ENCODE measurements around the gene FAM117A.

Gene FAM117A

GRCh38 chr17:49763735-49764558, at the start of gene FAM117A:
Gene FAM117A, minus strand, starts transcription at chr17:49764131. Its CDS starts 44 bp downstream, at chr17:49764087.
- TF ChIP-seq TAF1 (IDR thresholded peaks at IDR 0.05; ENCODE audit: low read depth) = peak; percentile 86; the same call in 1 of the 2 replicates
- TF ChIP-seq CREB1 (IDR thresholded peaks at IDR 0.05; ENCODE audit: low read depth) = 0 out of 2 replicates have a peak, but pooled peaks have one; percentile 43
- no peak for TF ChIP-seq ZBTB7A (IDR thresholded peaks at IDR 0.05; ENCODE audit: low read depth)
- peak; percentile 95 for TF ChIP-seq USF1 (IDR thresholded peaks at IDR 0.05)
- no peak for TF ChIP-seq NFIC (IDR thresholded peaks at IDR 0.05)
- no peak for TF ChIP-seq TEAD4 (IDR thresholded peaks at IDR 0.05)

GRCh38 chr17:49809056-49809455, 45.1 kb upstream of the FAM117A start:
- no peak for TF ChIP-seq TCF12 (IDR thresholded peaks at IDR 0.05; ENCODE audit: low read depth)
- no peak for TF ChIP-seq TAF1 (IDR thresholded peaks at IDR 0.05; ENCODE audit: low read depth)
- TF ChIP-seq ZBTB7A (IDR thresholded peaks at IDR 0.05; ENCODE audit: low read depth) = no peak
- TF ChIP-seq EGR1 (IDR thresholded peaks at IDR 0.05) = no peak
- no peak for TF ChIP-seq NFIC (IDR thresholded peaks at IDR 0.05)
- no peak for TF ChIP-seq USF1 (IDR thresholded peaks at IDR 0.05)
- no peak for TF ChIP-seq EP300 (IDR thresholded peaks at IDR 0.05; ENCODE audit: borderline replicate concordance)
- TF ChIP-seq REST (IDR thresholded peaks at IDR 0.05; ENCODE audit: low read depth) = no peak
- no peak for TF ChIP-seq YY1 (IDR thresholded peaks at IDR 0.05; ENCODE audit: low read depth)
- no peak for TF ChIP-seq TEAD4 (IDR thresholded peaks at IDR 0.05)
- no peak for TF ChIP-seq RAD21 (IDR thresholded peaks at IDR 0.05; ENCODE audit: low read depth)
- no peak for TF ChIP-seq CEBPB (IDR thresholded peaks at IDR 0.05)

GRCh38 chr17:49798738-49799137, 34.8 kb upstream of the FAM117A start:
- TF ChIP-seq ZBTB7A (IDR thresholded peaks at IDR 0.05; ENCODE audit: low read depth) (no peak), USF1 (IDR thresholded peaks at IDR 0.05) (no peak), NFIC (IDR thresholded peaks at IDR 0.05) (no peak), RAD21 (IDR thresholded peaks at IDR 0.05; ENCODE audit: low read depth) (no peak), EGR1 (IDR thresholded peaks at IDR 0.05) (no peak), REST (IDR thresholded peaks at IDR 0.05; ENCODE audit: low read depth) (no peak), TAF1 (IDR thresholded peaks at IDR 0.05; ENCODE audit: low read depth) (no peak), CEBPB (IDR thresholded peaks at IDR 0.05) (no peak), MAX (IDR thresholded peaks at IDR 0.05) (no peak), YY1 (IDR thresholded peaks at IDR 0.05; ENCODE audit: low read depth) (no peak), EP300 (IDR thresholded peaks at IDR 0.05; ENCODE audit: borderline replicate concordance) (no peak), FOXM1 (IDR thresholded peaks at IDR 0.05; ENCODE audit: borderline replicate concordance, low read depth) (no peak), TEAD4 (IDR thresholded peaks at IDR 0.05) (no peak), CREB1 (IDR thresholded peaks at IDR 0.05; ENCODE audit: low read depth) (no peak), TCF12 (IDR thresholded peaks at IDR 0.05; ENCODE audit: low read depth) (no peak)

- no peak for TF ChIP-seq REST (IDR thresholded peaks at IDR 0.05; ENCODE audit: low read depth)
- TF ChIP-seq YY1 (IDR thresholded peaks at IDR 0.05; ENCODE audit: low read depth) = no peak
- TF ChIP-seq CREB1 (IDR thresholded peaks at IDR 0.05; ENCODE audit: low read depth) = no peak
- TF ChIP-seq USF1 (IDR thresholded peaks at IDR 0.05) = no peak
- no peak for TF ChIP-seq MAX (IDR thresholded peaks at IDR 0.05)
- no peak for TF ChIP-seq EGR1 (IDR thresholded peaks at IDR 0.05)
- TF ChIP-seq CEBPB (IDR thresholded peaks at IDR 0.05) = no peak
- no peak for TF ChIP-seq EP300 (IDR thresholded peaks at IDR 0.05; ENCODE audit: borderline replicate concordance)
These were observed 34.3 kb upstream of the FAM117A start for GRCh38 chr17:49798182-49798581.
